ENCODE results near the gene TMEM132D.
"Not testable (repeated sequence)": the region's sequence is repeated elsewhere in the genome, so short reads cannot be mapped to it uniquely, and the experiment has no call there.

Gene TMEM132D

DNA sequence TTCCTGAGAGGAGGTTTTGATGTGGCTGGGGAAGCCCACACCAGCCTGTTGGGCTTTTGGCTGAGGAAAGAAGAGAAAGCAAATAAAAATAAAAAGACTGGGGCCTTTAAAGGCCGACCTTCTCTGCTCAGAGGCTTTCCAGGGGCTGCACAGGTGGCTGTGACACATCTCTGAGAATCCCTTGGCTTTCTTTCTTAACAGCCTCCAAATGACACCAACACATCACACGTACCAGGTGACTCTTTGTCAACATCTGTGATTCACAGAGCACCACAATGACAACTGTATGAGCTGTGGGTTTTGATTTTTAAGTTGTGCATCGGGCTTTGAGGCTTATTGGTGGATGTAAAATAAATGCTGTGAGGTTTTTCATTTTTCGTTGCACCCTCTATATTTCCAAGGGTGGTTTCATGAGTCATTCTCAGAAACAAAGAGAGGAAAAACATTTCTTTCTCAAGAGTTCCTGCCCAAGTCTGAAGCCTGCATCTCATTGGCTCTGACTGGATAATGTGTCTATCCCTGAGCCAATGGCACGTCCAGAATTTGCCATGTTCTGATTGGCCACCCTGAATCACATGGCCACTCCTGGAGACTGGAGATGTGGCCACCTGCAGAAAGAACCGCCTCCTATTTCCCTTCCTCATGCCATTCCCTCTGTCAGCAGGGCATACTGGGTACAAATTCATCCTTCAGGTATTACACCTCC, 701.6 kb downstream of the TMEM132D start:
- no peak for DNase-seq (ENCODE audit: extremely low read depth in 1 of 2, low read depth in 1 of 2)

DNA sequence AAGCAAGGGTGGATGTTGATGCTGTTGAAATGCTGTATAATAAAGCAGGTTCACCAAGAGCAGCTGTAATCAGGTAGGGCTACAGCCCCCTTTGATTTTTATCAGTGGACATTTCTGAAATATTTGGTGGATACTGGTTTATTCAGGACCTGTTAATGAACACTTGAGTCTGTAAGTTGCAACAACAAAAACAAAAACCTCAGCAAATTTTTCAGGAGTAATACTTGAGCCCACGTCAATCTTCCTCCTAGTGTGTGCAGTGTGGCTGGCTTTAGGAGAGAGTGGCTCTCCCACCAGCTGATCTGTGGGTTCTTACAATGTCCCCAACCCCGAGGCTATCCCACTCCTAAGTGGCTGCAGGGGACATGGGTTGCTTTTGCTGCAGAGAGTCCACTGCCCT, 702.8 kb downstream of the TMEM132D start:
- no peak for DNase-seq (ENCODE audit: extremely low read depth in 1 of 2, low read depth in 1 of 2)

DNA sequence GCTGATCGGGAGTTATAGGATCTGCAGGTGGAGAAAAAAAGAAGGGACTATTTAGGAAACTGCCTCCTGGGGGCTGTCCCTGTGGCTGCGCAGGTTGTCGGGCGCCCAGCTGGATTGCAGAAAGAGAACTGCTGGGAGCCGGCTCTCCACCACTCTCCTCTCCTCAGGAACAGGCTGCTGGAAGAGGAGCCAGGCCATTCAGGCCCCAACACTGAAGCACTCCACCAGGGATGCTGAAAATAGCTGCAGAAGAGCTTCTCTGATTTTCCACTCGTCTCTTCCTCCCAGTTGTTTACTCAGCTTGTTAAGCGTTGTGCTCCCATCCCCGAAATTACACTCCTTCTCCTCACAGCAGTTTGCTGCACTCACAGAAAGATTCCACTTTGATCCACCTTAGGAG, 703.2 kb downstream of the TMEM132D start:
- no peak for DNase-seq (ENCODE audit: extremely low read depth in 1 of 2, low read depth in 1 of 2)

DNA sequence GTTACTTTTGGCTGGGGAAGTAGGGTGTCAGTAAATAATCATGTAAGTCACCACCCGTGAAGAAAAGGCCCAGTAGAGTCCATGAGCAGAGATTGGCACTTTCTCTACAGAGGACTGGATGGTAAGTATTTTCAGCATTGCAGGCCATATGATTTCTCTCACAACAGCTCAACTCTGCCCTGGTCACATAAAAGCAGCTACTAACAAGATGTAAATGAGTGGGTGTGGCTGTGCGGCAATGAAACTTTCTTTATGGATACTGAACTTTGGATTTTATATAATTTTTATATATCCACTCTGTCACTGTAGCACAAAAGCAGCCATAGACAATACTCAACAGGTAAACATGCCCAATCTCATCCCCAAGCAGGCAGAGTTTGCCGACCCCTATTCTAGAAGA, 706.9 kb downstream of the TMEM132D start:
- no peak for DNase-seq (ENCODE audit: extremely low read depth in 1 of 2, low read depth in 1 of 2)

DNA sequence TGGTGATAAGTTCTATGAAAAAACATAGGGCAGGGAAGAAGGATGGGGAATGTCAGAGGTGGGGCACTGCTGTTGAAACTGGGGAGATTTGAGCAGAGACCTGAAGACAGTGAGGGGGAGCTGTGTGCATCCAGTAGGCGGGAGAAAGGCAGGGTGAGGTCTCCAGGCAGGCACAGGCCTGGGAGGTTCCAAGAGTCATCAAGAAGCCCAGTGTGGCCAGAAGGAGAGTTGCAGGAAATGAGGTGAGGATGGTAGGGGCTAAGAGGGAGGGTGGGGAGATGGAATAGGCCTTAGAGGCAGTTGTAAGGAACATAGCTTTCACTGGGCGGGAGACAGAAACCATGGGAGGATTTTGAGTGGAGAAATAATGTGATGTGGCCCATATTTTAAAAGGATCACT, 708.7 kb downstream of the TMEM132D start:
- no peak for DNase-seq (ENCODE audit: extremely low read depth in 1 of 2, low read depth in 1 of 2)

DNA sequence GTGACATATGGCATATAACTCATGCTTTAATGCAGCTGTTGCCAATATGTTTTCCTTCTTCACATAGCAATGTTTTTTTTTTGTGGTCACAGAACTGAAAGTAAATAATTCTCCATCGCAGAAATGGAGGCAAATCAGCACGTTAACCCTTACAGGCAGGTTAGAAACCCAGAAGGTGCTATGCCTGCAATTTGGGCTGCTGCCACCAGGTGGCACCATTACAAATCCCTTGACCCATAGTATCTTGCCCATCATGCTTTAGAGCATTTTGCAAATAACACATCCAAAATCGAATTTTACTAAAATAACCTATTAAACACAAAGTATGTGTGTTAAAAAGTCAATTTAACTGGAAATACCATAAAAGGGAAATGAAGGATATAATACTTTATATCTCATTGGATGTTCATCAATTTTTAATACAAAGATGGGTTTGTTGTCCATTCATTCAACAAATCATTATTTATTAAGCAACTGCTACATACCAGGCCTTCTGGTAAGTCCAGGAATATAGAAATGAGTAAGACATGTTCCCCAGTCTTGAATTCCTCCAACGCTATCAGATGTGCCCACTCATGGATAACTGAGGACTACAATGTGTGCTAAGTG, 710.5 kb downstream of the TMEM132D start:
- peak in 1 of 2 donors; percentile 2 for DNase-seq (ENCODE audit: extremely low read depth in 1 of 2, low read depth in 1 of 2)

DNA sequence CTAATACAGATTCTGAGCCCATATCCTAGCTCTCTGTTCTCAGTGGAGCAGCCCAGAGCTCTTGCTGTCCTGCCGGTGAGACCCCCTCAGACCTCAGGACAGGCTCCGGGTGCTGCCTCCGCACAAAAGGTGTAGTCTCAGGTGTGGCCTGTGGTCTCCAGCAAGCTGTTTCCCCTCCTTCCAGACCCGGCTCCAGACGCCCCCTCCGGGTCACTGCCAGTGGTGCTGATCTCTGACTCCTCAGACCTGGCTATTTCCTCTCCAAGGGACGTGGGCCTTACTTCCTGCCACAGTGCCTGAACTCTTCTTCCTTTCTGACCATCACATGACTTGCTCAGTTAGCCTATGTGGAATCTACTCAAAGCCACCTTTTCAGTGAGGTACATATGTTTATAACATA, 713.0 kb downstream of the TMEM132D start:
- DNase-seq (ENCODE audit: extremely low read depth in 1 of 2, low read depth in 1 of 2): no peak

DNA sequence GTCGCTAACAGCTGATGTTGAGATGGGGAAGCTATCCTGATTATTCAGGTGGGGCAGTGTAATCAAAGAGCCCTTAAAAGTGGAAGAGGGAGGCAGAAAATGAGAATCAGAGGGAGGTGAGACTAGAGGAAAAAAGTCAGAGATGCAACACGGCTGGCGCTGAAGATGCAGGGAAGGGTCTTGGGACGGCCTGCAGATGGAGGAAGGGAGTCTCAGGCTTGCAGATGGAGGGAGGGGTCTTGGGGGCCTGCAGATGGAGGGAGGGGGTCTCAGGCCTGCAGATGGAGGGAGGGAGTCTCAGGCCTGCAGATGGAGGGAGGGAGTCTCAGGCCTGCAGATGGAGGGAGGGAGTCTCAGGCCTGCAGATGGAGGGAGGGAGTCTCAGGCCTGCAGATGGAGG, 713.9 kb downstream of the TMEM132D start:
- DNase-seq (ENCODE audit: extremely low read depth in 1 of 2, low read depth in 1 of 2): not testable (repeated sequence)

DNA sequence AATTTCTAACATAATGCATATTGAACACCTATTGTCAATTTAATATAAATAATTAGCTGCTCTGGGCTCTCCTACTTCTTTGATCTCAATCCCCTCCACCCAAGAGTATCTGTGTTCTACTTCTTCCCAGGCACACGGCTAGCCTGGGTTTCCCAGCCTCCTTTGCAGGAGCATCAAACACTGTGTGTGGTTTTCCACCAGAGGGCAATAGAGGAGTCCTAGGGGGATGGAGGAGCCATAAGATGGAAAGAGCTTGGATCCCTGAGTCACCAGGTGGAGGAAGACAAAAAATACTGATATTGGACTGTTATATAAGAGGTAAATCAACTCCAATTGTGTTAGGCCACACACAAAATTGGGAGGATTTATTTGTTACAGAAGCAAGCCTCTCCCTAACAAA, 716.9 kb downstream of the TMEM132D start:
- DNase-seq (ENCODE audit: extremely low read depth in 1 of 2, low read depth in 1 of 2): no peak

DNA sequence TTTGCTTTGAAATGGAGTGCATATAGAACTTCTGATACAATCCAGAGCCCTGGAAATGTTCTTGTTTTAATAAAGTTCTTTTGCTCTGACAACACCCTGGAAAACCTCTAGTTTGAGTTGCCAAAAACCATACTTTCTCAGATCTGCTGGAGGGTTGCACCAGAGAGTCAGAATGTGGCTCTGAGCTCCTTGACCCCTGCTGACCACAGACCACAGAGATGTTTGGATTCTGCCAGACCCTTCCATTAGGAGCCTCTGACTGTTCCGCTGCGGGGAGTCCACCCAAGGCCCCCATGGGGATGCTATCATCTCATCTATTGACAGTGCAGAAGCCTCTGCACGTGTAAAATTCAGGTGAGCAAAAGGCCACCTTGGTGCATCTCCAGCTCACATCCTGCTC, 718.0 kb downstream of the TMEM132D start:
- no peak for DNase-seq (ENCODE audit: extremely low read depth in 1 of 2, low read depth in 1 of 2)

DNA sequence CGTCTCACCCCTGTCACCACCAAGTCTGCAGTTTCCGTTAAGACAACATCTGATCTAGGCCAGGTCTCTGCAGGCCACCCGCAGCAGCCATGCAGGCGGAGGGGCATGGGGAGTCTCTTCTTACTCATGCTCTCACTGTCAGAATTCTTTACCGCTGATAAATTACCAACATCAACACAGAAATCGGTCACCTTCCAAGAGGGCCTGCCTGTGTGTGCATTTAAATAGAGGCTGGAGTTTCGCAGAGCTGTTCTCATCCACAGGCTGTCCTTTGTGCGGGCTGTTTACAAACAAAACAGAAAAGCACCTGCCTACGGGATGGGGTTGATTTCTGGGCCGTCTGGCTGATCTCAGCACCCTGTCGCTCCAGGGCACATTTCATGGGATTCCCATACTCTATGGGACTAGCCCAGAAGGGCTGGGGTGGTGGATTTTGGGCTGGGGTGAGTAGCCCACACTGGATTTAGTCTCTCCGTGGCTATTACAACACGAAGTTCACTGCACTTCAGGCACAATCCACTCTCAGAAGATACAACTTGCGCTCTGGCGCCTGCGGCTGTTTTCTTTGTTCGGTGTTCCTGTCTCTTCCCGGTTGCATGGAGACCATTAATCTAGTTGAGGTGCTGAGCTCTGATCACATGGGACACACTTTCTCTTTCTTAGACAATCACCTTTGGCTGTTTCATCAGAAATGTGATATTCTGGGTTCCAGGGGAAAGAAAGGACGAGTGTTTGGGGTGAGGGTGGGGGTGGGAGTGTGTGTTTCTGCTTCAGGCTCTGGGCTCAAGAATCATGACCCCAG, 719.5 kb downstream of the TMEM132D start:
- DNase-seq (ENCODE audit: extremely low read depth in 1 of 2, low read depth in 1 of 2): no peak

DNA sequence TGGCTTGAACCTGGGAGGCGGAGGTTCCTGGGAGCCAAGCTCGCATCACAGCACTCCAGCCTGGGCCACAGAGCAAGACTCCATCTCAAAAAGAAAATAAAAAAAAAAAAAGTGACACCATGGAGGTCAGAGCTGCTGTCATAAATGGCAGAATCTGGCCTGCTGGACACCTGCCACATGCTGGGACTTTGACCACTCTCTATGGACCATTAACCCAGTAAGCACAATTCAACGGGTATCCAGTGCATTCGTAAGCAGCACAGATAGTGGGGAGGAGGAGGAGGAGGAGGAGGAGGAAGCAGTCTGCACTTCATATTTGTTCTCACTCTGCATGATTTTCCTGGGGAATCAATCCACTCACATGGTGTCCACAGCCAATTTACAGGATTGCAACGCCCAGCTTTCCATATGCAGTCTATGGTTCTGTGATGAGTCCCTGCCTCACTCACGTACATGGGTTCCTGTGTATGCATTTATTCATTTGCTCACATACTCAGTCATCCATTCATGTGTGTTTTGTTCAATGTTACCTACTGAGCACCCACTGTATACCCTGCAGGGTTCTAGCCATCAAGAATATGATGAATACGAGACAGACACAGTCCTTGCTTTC, 723.8 kb downstream of the TMEM132D start:
- DNase-seq (ENCODE audit: extremely low read depth in 1 of 2, low read depth in 1 of 2): no peak

DNA sequence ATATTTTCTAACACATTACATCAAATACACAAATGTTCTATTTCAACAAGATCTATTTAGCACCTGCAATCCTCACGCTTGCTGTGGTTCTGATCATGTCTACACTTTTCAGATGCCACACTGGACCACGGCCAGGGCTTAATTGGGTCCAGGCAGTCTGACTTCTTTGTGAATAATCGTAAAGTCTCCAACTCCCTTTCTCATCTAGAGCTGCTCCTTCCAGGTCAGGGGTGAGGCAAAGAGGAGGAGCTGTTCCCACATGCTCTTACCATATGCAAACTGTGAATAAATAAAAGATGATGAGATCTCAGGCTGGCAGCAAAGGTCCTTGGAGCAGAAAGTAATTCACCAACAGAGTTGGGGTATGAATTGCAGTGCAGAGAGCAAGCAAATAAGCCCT, 733.9 kb downstream of the TMEM132D start:
- DNase-seq (ENCODE audit: extremely low read depth in 1 of 2, low read depth in 1 of 2): no peak

DNA sequence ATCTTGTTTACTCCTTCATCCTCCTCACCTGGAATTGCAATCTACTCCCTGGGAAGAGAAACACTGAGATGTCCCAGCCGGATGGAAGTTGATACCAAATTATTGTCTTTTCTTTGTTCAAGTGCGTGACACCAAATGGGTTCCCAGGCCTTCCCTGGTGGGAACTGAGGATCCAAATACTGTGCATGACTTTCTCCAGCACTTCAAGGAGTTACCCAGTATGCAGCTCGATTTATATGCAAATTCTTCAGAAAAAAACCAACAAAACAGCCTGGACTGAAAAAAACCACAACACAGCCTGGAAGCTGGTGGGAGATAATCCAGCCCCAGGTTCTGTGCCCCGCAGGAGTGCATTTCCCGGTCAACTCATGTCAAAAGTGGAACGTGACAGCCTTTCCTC, 740.0 kb downstream of the TMEM132D start:
- no peak for DNase-seq (ENCODE audit: extremely low read depth in 1 of 2, low read depth in 1 of 2)

DNA sequence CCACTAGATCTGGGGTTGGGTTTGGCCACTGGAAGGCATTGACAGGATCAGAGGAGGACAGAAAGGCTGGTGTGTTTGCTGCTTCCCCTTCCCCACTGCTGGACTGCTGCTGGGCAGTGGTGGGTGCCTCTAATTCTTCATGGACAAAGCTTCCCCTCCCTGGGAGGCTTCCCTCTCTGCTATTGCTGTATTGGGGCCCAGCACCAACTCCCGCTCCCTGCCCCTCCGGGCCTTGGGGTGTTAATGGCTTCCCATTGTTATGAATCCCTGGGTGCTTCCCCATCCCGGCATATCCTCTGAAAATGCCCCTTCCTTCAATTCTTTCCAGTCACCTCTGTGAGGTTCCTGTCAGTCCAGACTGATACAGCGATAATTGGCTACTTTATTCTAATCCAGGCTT, 740.4 kb downstream of the TMEM132D start:
- DNase-seq (ENCODE audit: extremely low read depth in 1 of 2, low read depth in 1 of 2): no peak

DNA sequence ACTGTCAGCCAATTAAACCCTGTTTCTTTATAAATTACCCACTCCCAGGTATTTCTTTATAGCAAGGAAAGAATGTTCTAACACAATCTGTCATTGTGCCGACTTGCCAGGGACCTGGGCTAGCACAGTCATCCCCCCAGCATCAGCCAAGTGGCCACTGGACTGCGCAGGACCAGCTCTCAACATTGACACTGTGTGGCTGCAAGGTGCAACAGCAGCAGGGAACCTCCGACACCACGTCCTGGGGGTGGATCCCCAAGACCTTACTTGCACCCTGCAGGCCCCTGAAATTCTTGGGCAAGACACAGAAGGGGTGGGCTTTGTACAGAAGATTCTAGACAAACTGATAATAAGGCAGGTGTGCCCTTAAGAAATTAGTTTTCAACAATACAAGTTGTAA, 741.0 kb downstream of the TMEM132D start:
- DNase-seq (ENCODE audit: extremely low read depth in 1 of 2, low read depth in 1 of 2): no peak

DNA sequence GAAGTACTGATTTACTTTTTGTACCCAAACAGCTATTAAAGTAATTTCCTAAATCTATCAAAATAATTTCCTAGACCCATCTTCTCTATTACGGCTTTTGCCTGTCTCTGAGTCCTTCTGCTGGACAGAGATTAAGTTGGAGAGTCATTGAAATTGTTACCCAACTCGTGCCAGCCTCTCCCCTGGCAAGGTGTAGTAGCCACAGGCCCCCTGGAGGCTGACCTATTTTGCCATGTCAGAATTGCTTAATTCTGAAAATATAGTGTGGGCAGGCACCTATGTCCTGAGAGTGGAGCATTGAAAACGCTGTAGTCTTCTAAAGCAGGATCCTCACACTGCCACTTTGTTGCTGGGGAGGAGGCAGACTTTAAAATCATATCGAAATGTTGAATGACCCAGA, 742.3 kb downstream of the TMEM132D start:
- no peak for DNase-seq (ENCODE audit: extremely low read depth in 1 of 2, low read depth in 1 of 2)

DNA sequence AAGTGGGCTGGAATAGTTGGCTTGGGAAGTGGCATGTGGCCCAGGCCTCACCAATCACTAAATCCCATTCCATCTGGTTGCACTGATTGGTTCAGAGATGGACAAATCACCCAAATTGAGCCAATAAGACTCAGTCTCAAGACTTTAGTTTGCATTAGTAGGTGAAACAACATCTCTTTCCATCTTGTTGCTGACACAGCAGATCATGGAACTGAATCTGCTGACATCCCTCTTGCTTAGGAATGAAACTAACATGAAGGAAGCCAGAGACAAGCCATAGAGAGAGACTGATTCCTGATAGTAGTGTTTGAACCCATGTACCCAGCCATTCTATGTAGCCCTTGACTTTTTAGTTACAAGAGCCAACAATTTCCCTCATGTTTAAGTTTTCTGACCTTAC, 743.5 kb downstream of the TMEM132D start:
- DNase-seq (ENCODE audit: extremely low read depth in 1 of 2, low read depth in 1 of 2): no peak

DNA sequence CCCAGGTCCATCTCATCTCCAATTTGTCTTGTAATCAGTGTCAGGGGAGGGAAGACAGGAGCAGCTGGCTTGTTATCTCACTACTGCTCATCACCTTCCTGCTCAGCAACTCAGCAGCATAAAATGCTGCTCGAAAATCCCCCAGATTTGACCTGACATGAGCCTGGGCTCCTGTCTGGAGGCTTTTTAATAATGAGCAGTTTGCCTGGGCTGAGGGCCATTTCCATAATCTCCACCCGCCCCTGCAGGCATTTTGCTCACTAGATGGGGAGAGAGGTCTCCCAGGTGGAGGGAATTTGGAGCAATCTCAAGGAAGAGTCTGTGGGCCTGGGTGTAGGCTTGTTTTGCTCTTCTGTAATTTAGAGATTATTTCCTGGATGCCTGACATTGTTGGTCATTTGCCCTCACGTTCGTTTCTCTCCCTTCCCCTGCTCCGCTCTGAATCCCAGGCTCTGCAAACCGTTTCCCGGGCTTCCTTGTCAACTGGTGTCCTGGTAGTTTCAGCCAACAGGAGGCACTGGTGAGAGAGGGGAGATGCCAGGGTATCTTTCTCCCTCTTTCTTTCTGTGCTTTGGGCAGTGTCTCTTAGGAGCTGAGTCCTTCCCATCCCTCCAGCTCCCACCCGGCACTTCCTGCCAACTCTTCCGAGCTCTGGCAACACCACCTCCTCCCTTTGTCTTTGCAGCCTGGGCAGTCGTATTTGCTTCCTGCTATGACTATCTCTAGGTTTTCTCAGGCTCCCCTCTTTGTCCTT, 751.3 kb downstream of the TMEM132D start:
- no peak for DNase-seq (ENCODE audit: extremely low read depth in 1 of 2, low read depth in 1 of 2)

DNA sequence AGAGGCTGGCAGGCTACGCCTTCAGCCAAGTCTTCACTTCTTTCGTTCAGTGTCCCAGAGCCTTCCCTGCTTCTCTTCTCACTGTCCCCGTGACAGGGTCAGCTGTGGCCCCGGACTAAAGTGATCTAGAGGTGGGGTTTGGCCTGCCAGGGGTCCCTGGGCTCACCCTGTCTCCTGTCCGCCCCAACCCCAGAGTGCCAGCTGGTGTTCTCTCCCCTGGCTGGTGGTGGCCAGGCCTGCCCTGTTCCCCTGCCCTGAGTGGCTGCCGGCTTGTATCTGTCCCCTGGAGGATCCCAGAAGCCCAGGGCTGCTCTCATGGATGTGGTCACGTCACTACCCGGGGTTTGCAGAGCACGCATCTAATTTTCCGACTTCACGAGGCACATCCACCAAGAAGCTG, 753.1 kb downstream of the TMEM132D start:
- no peak for DNase-seq (ENCODE audit: extremely low read depth in 1 of 2, low read depth in 1 of 2)

DNA sequence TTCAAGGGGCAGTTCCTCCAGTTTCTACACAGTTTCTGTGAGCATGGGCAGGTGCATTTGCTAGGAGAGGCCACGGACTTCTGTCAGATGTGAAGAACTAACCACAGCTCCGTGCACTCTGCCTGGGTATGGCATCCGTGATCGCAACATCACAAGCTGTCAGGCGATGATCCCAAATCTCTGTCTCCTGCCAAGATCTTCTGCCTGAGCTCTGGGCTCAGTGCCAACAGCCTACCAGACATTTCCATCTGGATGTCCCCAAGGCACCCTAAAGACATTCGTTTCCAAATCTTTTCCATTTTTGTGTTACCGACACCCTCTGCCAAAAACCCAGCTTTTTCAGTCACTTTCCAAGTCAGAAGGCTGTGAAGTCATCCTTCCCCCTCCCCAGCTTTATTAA, 758.4 kb downstream of the TMEM132D start:
- no peak for DNase-seq (ENCODE audit: extremely low read depth in 1 of 2, low read depth in 1 of 2)

Measured in stimulated activated CD8-positive, alpha-beta memory T cell treated with anti-CD3 and anti-CD28 coated beads, Interleukin-7, amount 100 ng/mL, for 48 hours (primary cell).